GM23338 (cell line): ENCODE data around the gene KLK7. TPM values are rescaled to one million over a fixed set of nuclear protein-coding genes. Genes with fewer than 3 reads are reported as not detected.
A peak's percentile ranks its signal among the peaks of the same experiment; 100 is the strongest.

Experiments
- ATAC-seq: fragments of 200-7000 bp; cut with Tn5 transposase; 3 replicates; pipeline ENCODE4 v1.9.1; 2020
- DNase-seq: peaks from one replicate; pipeline ENCODE4 v3.0.0-alpha.2; 2015; ENCODE audit warnings: low spot score
- H2AFZ ChIP-seq: fragments of 200-600 bp; sonication (generic); 2 replicates; pipeline ENCODE4 v1.8.0; 2016; ENCODE audit warnings: antibody characterized with exemption, mild to moderate bottlenecking, moderate library complexity
- H3F3A ChIP-seq: fragments of 200-600 bp; sonication (generic); replicated peaks from 2 replicates; pipeline ENCODE4 v1.8.0; 2017; ENCODE audit warnings: antibody characterized with exemption, mixed run types, low read depth
- H3K27ac ChIP-seq: fragments of 200-600 bp; sonication (generic); 2 replicates; pipeline ENCODE4 v1.6.1; 2016; ENCODE audit warnings: low read depth
- H3K27me3 ChIP-seq: fragments of 200-600 bp; sonication (generic); 2 replicates; pipeline ENCODE4 v1.8.0; 2016; ENCODE audit warnings: mild to moderate bottlenecking, mixed run types, moderate library complexity; ENCODE audit not compliant: insufficient read depth
- H3K36me3 ChIP-seq: fragments of 200-600 bp; sonication (generic); 2 replicates; pipeline ENCODE4 v1.8.0; 2016; ENCODE audit warnings: mild to moderate bottlenecking; ENCODE audit not compliant: insufficient read depth
- H3K4me1 ChIP-seq: fragments of 200-600 bp; sonication (generic); 2 replicates; pipeline ENCODE4 v1.8.0; 2016; ENCODE audit warnings: mild to moderate bottlenecking, moderate library complexity; ENCODE audit not compliant: insufficient read depth
- H3K4me2 ChIP-seq: fragments of 200-600 bp; sonication (generic); 2 replicates; pipeline ENCODE4 v1.7.1; 2017; ENCODE audit warnings: mixed run types
- H3K4me3 ChIP-seq: fragments of 200-600 bp; sonication (generic); 2 replicates; pipeline ENCODE4 v1.6.1; 2016; ENCODE audit warnings: mixed run types
- H3K79me2 ChIP-seq: fragments of 200-600 bp; sonication (generic); replicated peaks from 2 replicates; pipeline ENCODE4 v1.8.0; 2017; ENCODE audit warnings: mild to moderate bottlenecking; ENCODE audit not compliant: insufficient read depth
- H3K9me2 ChIP-seq: fragments of 200-600 bp; sonication (generic); 2 replicates; pipeline ENCODE4 v1.8.0; 2017; ENCODE audit not compliant: insufficient read depth
- H4K20me1 ChIP-seq: fragments of 200-600 bp; sonication (generic); replicated peaks from 2 replicates; pipeline ENCODE4 v1.8.0; 2017; ENCODE audit warnings: mild to moderate bottlenecking; ENCODE audit not compliant: insufficient read depth
- H3K27ac Mint-ChIP-seq: 2 replicates; pipeline ENCODE4 v1.8.0; 2020; ENCODE audit warnings: inconsistent platforms, mild to moderate bottlenecking, moderate library complexity, mixed read lengths
- H3K27me3 Mint-ChIP-seq: 3 replicates; pipeline ENCODE4 v1.8.0; 2022; ENCODE audit warnings: low read depth, mild to moderate bottlenecking, moderate library complexity, mixed read lengths, inconsistent platforms; ENCODE audit not compliant: insufficient read depth, poor library complexity
- H3K36me3 Mint-ChIP-seq: 3 replicates; pipeline ENCODE4 v1.8.0; 2021; ENCODE audit warnings: low read depth, mild to moderate bottlenecking, inconsistent platforms, moderate library complexity, mixed read lengths
- H3K4me1 Mint-ChIP-seq: 3 replicates; pipeline ENCODE4 v1.8.0; 2020; ENCODE audit warnings: mild to moderate bottlenecking, inconsistent platforms, mixed read lengths
- H3K4me3 Mint-ChIP-seq: 3 replicates; pipeline ENCODE4 v1.8.0; 2021; ENCODE audit warnings: moderate library complexity, mild to moderate bottlenecking, inconsistent platforms, mixed read lengths
- H3K9me3 Mint-ChIP-seq: 3 replicates; pipeline ENCODE4 v1.8.0; 2020; ENCODE audit warnings: moderate library complexity, mild to moderate bottlenecking, inconsistent platforms, mixed read lengths
- CREB1 ChIP-seq: fragments of 250-450 bp; sonication (Bioruptor Pico); IDR thresholded peaks from 2 replicates; pipeline ENCODE4 v1.5.0; 2020; ENCODE audit warnings: low read depth, mild to moderate bottlenecking, moderate library complexity
- CTCF ChIP-seq, 2 experiments: fragments of 200-600 bp in 1 of 2; sonication (generic) in 1 of 2; conservative IDR thresholded peaks; 2 replicates each; pipeline versions ENCODE4 v1.5.1 to v1.6.1; 2016 to 2017; ENCODE audit warnings: antibody characterized with exemption in 2 of 2, low read depth in 2 of 2, mild to moderate bottlenecking in 2 of 2, moderate library complexity in 1 of 2
- EZH2 ChIP-seq: fragments of 200-600 bp; sonication (generic); IDR thresholded peaks from one replicate; pipeline ENCODE4 v1.8.0; 2017; ENCODE audit warnings: antibody characterized with exemption, mild to moderate bottlenecking, low read depth; ENCODE audit not compliant: unreplicated experiment
- EZH2phosphoT487 ChIP-seq: fragments of 200-600 bp; sonication (generic); IDR thresholded peaks from one replicate; pipeline ENCODE4 v1.8.1; 2018; ENCODE audit warnings: antibody characterized with exemption; ENCODE audit not compliant: unreplicated experiment
- JUNB ChIP-seq: IDR thresholded peaks from one replicate; pipeline ENCODE4 v1.6.1; 2016; ENCODE audit warnings: antibody characterized with exemption; ENCODE audit not compliant: unreplicated experiment
- NANOG ChIP-seq: IDR thresholded peaks from 2 replicates; pipeline ENCODE4 v1.6.1; 2016; ENCODE audit warnings: antibody characterized with exemption, borderline replicate concordance
- POLR2AphosphoS5 ChIP-seq: IDR thresholded peaks from 2 replicates; pipeline ENCODE4 v1.6.1; 2016; ENCODE audit warnings: antibody characterized with exemption, low read depth
- STAT1 ChIP-seq: IDR thresholded peaks from one replicate; pipeline ENCODE4 v1.6.1; 2016; ENCODE audit warnings: antibody characterized with exemption; ENCODE audit not compliant: unreplicated experiment
- ZNF114 ChIP-seq: fragments of 250-450 bp; sonication (Bioruptor Pico); IDR thresholded peaks from 2 replicates; pipeline ENCODE4 v1.5.0; 2020; ENCODE audit warnings: mild to moderate bottlenecking, moderate library complexity
- ZNF331 ChIP-seq: fragments of 250-450 bp; sonication (Bioruptor Pico); IDR thresholded peaks from 2 replicates; pipeline ENCODE4 v1.5.0; 2020; ENCODE audit warnings: low read depth, mild to moderate bottlenecking, moderate library complexity
- polyA plus RNA-seq: library from polyadenylated mRNA; unstranded; fragments of >200 nt; fragmentation: Nextera tagmentation; extraction: Ambion mirVana; gene quantifications from 2 replicates; pipeline ENCODE4 v1.2.1, GENCODE V29; 2016
- total RNA-seq: library from RNA; depleted of rRNA; stranded (reverse); fragments of >200 nt; shearing (Covaris generic); gene quantifications from 2 replicates; pipeline ENCODE4 v1.2.3, GENCODE V29; 2014
- TF ChIP-seq, protein P1 (sequence below): IDR thresholded peaks from 2 replicates; pipeline ENCODE4 v1.6.1; 2016; ENCODE audit warnings: antibody characterized with exemption
- TF ChIP-seq, protein P2 (sequence below): IDR thresholded peaks from one replicate; pipeline ENCODE4 v1.6.1; 2018; ENCODE audit warnings: antibody characterized with exemption; ENCODE audit not compliant: unreplicated experiment

Gene KLK7
- total and polyA plus RNA-seq, 2 experiments from 2014 or later, result 1.1 to 1.4 TPM

DNA sequence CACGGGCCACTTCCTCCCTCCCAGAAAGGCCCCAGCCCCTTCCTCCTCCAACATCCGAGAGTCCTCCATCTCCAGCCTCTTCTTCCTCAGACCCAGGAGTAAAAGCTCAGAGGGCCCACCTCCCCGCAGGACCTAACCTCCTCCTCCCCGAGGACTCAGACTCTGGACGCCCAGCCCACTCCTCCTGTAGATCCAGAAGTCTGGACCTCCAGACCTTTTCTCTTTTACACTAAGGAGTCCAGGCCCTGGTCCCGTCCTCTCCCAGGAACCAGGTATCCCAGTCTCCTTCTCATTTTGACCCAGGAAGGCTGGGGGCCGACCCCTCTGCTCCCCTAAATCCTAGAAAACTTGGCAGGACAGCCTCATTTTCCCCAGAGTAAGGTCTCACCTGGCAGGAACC lies 19.6 kb upstream of the KLK7 start (continued):
- TF ChIP-seq, protein P1, sequence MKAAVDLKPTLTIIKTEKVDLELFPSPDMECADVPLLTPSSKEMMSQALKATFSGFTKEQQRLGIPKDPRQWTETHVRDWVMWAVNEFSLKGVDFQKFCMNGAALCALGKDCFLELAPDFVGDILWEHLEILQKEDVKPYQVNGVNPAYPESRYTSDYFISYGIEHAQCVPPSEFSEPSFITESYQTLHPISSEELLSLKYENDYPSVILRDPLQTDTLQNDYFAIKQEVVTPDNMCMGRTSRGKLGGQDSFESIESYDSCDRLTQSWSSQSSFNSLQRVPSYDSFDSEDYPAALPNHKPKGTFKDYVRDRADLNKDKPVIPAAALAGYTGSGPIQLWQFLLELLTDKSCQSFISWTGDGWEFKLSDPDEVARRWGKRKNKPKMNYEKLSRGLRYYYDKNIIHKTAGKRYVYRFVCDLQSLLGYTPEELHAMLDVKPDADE, result no peak
- TF ChIP-seq STAT1, result no peak

- H3K4me1 Mint-ChIP-seq, result peaks cover 19% of the 10 kb centered on the region
- peak overlapping the region; percentile 41 for H3K4me3 ChIP-seq
- H3K36me3 ChIP-seq, result no peaks in the 10 kb centered on the region
- H3K27me3 Mint-ChIP-seq, result peaks cover 28% of the 10 kb centered on the region
- H3K4me1 ChIP-seq, result peaks cover 17% of the 10 kb centered on the region
- no peaks in the 10 kb centered on the region for H3F3A ChIP-seq
- no peak overlapping the region for H3K27ac ChIP-seq
- no peak for TF ChIP-seq CREB1 (CRISPR knock-in tag)
- TF ChIP-seq POLR2AphosphoS5, result peak; percentile 45; the same call in 1 of the 2 replicates
- peak overlapping the region; percentile 72 for H3K4me2 ChIP-seq
- H3K9me2 ChIP-seq, result no peaks in the 10 kb centered on the region
- no peaks in the 10 kb centered on the region for H3K27me3 ChIP-seq
- H3K9me3 Mint-ChIP-seq, result no peaks in the 10 kb centered on the region; the same call in 2 of the 3 replicates
- no peak overlapping the region for H3K27ac Mint-ChIP-seq
- no peaks in the 10 kb centered on the region for H3K36me3 Mint-ChIP-seq
- ATAC-seq (peak; percentile 74), DNase-seq (peak; percentile 99)
- no peak overlapping the region for H3K4me3 Mint-ChIP-seq
- H3K79me2 ChIP-seq, result no peaks in the 10 kb centered on the region
- no peak overlapping the region for H2AFZ ChIP-seq
- no peaks in the 10 kb centered on the region for H4K20me1 ChIP-seq
Observed at GRCh38 chr19:51002542-51003311, 19.0 kb upstream of the KLK7 start.

- Histone ChIP-seq H2AFZ (no peak overlapping the region), H3K4me3 (peak overlapping the region; percentile 41), H4K20me1 (no peaks in the 10 kb centered on the region), H3K36me3 (no peaks in the 10 kb centered on the region), H3K4me2 (peak overlapping the region; percentile 72), H3F3A (no peaks in the 10 kb centered on the region), H3K27me3 (no peaks in the 10 kb centered on the region), H3K4me1 (peaks cover 17% of the 10 kb centered on the region), H3K9me2 (no peaks in the 10 kb centered on the region), H3K79me2 (no peaks in the 10 kb centered on the region), H3K27ac (no peak overlapping the region; the same call in 1 of the 2 replicates)
- H3K9me3 Mint-ChIP-seq, result no peaks in the 10 kb centered on the region; the same call in 2 of the 3 replicates
- peak; percentile 52 for DNase-seq
- no peak overlapping the region for H3K27ac Mint-ChIP-seq
- H3K27me3 Mint-ChIP-seq, result peaks cover 29% of the 10 kb centered on the region
- ATAC-seq, result peak; percentile 42
- H3K4me1 Mint-ChIP-seq, result peaks cover 19% of the 10 kb centered on the region
- no peak overlapping the region for H3K4me3 Mint-ChIP-seq
- H3K36me3 Mint-ChIP-seq, result no peaks in the 10 kb centered on the region
- TF ChIP-seq JUNB, result no peak
- TF ChIP-seq STAT1, result no peak
- TF ChIP-seq ZNF331, result no peak
- TF ChIP-seq NANOG, result no peak
- TF ChIP-seq CREB1 (CRISPR knock-in tag), result no peak
- no peak for TF ChIP-seq EZH2
- TF ChIP-seq, protein P1, result no peak
- TF ChIP-seq EZH2phosphoT487, result no peak
- no peak for TF ChIP-seq CTCF (conservative IDR thresholded peaks at IDR 0.05; ENCODE audit: low read depth in 2 of 2)
- TF ChIP-seq, protein P2, sequence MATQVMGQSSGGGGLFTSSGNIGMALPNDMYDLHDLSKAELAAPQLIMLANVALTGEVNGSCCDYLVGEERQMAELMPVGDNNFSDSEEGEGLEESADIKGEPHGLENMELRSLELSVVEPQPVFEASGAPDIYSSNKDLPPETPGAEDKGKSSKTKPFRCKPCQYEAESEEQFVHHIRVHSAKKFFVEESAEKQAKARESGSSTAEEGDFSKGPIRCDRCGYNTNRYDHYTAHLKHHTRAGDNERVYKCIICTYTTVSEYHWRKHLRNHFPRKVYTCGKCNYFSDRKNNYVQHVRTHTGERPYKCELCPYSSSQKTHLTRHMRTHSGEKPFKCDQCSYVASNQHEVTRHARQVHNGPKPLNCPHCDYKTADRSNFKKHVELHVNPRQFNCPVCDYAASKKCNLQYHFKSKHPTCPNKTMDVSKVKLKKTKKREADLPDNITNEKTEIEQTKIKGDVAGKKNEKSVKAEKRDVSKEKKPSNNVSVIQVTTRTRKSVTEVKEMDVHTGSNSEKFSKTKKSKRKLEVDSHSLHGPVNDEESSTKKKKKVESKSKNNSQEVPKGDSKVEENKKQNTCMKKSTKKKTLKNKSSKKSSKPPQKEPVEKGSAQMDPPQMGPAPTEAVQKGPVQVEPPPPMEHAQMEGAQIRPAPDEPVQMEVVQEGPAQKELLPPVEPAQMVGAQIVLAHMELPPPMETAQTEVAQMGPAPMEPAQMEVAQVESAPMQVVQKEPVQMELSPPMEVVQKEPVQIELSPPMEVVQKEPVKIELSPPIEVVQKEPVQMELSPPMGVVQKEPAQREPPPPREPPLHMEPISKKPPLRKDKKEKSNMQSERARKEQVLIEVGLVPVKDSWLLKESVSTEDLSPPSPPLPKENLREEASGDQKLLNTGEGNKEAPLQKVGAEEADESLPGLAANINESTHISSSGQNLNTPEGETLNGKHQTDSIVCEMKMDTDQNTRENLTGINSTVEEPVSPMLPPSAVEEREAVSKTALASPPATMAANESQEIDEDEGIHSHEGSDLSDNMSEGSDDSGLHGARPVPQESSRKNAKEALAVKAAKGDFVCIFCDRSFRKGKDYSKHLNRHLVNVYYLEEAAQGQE, result no peak
- no peak for TF ChIP-seq POLR2AphosphoS5
- TF ChIP-seq ZNF114, result no peak
Observed at GRCh38 chr19:51002089-51002532, 18.4 kb upstream of the KLK7 start.
